HTERT RPE-1 (cell line): ENCODE results near the gene PKD2L2.
"Not testable (repeated sequence)": the region's sequence is repeated elsewhere in the genome, so short reads cannot be mapped to it uniquely, and the experiment has no call there.

ENCODE experiments used
- in situ Hi-C: fragments of 300-500 bp; cut with MboI; formaldehyde crosslinking; loops from 4 replicates; pipeline ENCODE4 v1.14.3; 2020; ENCODE audit warnings: low sequenced_read_pairs

PKD2L2 gene

GRCh38 chr5:137888863-137889759 is at the start of gene PKD2L2:
TSS of gene PKD2L2 (plus strand) at chr5:137889457. CDS start at chr5:137889492, 35 bp downstream.
- in situ Hi-C loops = no loop called here

- in situ Hi-C loops = no loop called here
These were observed 47.0 kb upstream of the PKD2L2 start for GRCh38 chr5:137842296-137842695.

GRCh38 chr5:137843676-137844299 is 45.5 kb upstream of the PKD2L2 start:
- in situ Hi-C loops = no loop called here

GRCh38 chr5:137845472-137845871 is 43.8 kb upstream of the PKD2L2 start:
- in situ Hi-C loops = no loop called here

GRCh38 chr5:137847687-137848086 is 41.6 kb upstream of the PKD2L2 start:
- in situ Hi-C loops = no loop called here

- in situ Hi-C loops = not testable (repeated sequence)
These were observed 36.1 kb upstream of the PKD2L2 start for GRCh38 chr5:137853165-137853564.

GRCh38 chr5:137856201-137856600 is 33.1 kb upstream of the PKD2L2 start:
- in situ Hi-C loops = no loop called here

- in situ Hi-C loops = no loop called here
These were observed 32.1 kb upstream of the PKD2L2 start for GRCh38 chr5:137856916-137857862.

- in situ Hi-C loops = no loop called here
These were observed 30.9 kb upstream of the PKD2L2 start for GRCh38 chr5:137858223-137858916.

GRCh38 chr5:137858954-137859353 is 30.3 kb upstream of the PKD2L2 start:
- in situ Hi-C loops = no loop called here

- in situ Hi-C loops = no loop called here
These were observed 27.0 kb upstream of the PKD2L2 start for GRCh38 chr5:137862251-137862650.

GRCh38 chr5:137863653-137864052 is 25.6 kb upstream of the PKD2L2 start:
- in situ Hi-C loops = not testable (repeated sequence)

GRCh38 chr5:137866541-137867388 is 22.5 kb upstream of the PKD2L2 start:
- in situ Hi-C loops = no loop called here

GRCh38 chr5:137867664-137868063 is 21.6 kb upstream of the PKD2L2 start, which contains the start of gene MYOT:
TSS of gene MYOT (plus strand) at chr5:137867860. CDS start at chr5:137870652, 2,792 bp downstream.
- in situ Hi-C loops = no loop called here

- in situ Hi-C loops = no loop called here
These were observed 18.5 kb upstream of the PKD2L2 start for GRCh38 chr5:137870647-137871339.

- in situ Hi-C loops = no loop called here
These were observed 17.7 kb upstream of the PKD2L2 start for GRCh38 chr5:137871571-137871970.

GRCh38 chr5:137872466-137872865 is 16.8 kb upstream of the PKD2L2 start:
- in situ Hi-C loops = no loop called here

GRCh38 chr5:137876101-137876500 is 13.2 kb upstream of the PKD2L2 start:
- in situ Hi-C loops = no loop called here

- in situ Hi-C loops = no loop called here
These were observed 8.9 kb upstream of the PKD2L2 start for GRCh38 chr5:137880313-137880712.
